ENCODE measurements around the gene MASP2.

DNA sequence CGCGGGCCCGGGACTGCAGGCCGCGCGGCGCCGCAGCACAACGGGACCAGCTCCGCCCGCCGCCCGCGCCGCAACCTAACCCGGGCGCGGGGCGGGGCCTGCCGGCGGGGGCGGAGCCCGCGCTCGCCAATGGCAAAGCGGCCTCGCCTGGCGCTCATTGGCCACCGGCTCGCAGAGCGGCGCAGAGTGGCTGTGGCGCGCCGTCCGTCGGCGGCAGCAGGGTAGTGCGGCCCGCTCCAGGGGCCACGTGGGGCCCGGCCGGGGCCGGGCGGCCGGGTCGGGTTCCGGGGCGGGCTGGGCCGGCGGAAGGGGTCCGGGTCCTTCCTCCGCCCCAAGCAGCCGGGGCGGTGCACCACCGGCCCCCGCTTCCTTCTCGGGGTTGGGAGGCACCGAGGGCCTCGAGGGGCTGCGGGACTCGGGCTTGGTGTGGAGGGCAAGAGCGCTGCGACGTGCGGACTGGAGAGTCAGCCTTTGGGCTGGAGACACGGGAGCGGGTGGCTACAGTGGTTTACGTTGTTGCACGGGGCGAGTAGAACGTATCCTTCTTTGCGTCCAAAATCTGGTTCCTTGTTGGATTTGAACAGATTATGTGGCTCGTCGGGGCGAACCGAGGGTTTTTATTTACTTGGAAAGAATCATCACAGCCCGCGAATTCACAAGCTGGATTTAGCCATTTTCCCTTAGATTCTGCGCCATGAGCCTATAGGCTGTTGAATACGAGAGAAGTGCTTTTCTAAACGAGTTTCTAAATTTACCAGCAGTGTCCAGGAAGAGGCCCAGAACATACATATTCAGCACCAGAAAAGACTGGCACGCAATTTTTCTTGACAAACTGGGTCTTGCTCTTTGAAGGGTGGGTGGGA lies 13.2 kb upstream of the MASP2 start, which contains the start of gene SRM:
- TF ChIP-seq, protein P1, sequence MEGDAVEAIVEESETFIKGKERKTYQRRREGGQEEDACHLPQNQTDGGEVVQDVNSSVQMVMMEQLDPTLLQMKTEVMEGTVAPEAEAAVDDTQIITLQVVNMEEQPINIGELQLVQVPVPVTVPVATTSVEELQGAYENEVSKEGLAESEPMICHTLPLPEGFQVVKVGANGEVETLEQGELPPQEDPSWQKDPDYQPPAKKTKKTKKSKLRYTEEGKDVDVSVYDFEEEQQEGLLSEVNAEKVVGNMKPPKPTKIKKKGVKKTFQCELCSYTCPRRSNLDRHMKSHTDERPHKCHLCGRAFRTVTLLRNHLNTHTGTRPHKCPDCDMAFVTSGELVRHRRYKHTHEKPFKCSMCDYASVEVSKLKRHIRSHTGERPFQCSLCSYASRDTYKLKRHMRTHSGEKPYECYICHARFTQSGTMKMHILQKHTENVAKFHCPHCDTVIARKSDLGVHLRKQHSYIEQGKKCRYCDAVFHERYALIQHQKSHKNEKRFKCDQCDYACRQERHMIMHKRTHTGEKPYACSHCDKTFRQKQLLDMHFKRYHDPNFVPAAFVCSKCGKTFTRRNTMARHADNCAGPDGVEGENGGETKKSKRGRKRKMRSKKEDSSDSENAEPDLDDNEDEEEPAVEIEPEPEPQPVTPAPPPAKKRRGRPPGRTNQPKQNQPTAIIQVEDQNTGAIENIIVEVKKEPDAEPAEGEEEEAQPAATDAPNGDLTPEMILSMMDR (IDR thresholded peaks at IDR 0.05; ENCODE audit: low read depth, low read length) = no peak
- TF ChIP-seq EZH2phosphoT487 (IDR thresholded peaks at IDR 0.05; ENCODE audit: low read depth) = no peak

Data from OCI-LY3 (cell line).